CD4-positive, alpha-beta T cell treated with Interleukin-6 for 4 hours (primary cell): ENCODE measurements around the gene SMARCA4.

Experiments
- DNase-seq: peaks from one replicate; pipeline ENCODE4 v3.0.0-alpha.2; 2020; ENCODE audit warnings: mixed read lengths

Gene SMARCA4

DNA sequence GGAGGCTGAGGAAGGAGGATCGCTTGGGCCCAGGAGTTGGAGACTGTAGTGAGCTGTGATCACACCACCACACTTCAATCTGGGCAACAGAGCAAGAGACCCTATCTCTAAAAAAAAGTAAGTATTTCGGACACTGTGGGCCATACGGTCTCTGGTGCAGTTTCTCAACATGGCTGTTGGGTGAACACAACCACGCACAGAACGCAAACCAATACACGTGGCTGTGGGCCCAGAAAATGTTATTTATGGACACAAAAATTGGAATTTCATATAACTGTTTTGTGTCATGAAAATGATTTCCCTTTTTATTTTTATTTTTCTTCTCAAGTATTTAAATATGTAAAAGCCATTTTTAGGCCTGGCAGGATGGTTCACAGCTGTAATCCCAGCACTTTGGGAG lies 147.9 kb downstream of the SMARCA4 start:
- DNase-seq, result no peak

- DNase-seq, result no peak
These were observed 150.4 kb downstream of the SMARCA4 start for GRCh38 chr19:11111117-11111770.

DNA sequence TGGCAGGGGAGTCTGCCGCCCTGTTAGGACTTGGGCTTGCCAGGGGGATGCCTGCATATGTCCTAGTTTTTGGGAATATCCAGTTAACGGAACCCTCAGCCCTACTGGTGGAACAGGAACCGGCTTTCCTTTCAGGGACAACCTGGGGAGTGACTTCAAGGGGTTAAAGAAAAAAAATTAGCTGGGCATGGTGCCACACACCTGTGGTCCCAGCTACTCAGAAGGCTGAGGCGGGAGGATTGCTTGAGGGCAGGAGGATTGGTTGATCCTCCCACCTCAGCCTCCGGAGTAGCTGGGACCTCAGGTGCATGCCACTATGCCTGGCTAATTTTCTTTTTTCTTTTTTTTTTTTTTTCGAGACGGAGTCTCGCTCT lies 150.9 kb downstream of the SMARCA4 start:
- no peak for DNase-seq
